ENCODE data around the gene CDK15. TPM values are rescaled to one million over a fixed set of nuclear protein-coding genes. Genes with fewer than 3 reads are reported as not detected.
A peak's percentile ranks its signal among the peaks of the same experiment; 100 is the strongest.

CDK15 gene
- total and polyA plus RNA-seq, 11 donors, result 0.07 to 0.50 (median 0.18) TPM; not detected in 3

DNA sequence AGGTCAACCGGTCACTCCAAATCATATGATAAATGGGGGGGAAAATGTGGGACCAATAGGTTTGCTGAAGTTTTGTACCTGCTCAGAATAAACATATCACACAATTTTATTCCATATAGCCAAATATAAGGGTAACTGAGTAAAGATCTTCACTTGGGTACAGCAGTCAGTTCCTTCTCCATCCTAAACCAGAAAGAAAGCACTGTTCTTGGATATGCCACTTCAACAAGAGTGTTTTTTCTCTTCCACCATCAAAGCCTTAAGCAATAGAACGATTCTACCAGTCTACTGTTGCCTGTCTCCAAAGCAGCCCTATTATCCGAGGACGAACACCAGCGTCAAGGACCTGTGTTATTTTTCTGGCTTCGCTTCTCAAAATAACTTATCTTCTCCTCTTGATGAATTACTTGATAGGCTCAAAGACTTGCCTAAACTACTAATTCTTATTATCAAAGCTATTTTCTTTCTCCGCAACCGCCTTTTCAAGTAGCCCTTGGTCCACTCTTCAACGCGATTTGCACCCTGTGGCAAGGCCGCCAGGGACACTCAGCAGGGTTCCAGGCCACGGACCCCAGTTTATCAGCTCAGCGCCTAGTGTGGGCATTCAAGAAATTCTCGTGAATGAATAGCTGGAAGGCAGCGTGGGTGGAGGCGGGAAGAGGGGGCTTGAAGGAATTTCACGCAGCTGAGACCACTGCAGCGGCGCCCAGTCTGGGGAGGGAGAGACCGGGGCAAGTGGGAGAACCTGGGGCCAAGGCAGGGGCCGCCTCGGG is 26.2 kb upstream of the CDK15 start:
- DNase-seq, result no peak
- WGBS, 4 donors, result 2 to 5% (median 4%) methylated on average over 21 to 22 of the region's 22 CpGs

DNA sequence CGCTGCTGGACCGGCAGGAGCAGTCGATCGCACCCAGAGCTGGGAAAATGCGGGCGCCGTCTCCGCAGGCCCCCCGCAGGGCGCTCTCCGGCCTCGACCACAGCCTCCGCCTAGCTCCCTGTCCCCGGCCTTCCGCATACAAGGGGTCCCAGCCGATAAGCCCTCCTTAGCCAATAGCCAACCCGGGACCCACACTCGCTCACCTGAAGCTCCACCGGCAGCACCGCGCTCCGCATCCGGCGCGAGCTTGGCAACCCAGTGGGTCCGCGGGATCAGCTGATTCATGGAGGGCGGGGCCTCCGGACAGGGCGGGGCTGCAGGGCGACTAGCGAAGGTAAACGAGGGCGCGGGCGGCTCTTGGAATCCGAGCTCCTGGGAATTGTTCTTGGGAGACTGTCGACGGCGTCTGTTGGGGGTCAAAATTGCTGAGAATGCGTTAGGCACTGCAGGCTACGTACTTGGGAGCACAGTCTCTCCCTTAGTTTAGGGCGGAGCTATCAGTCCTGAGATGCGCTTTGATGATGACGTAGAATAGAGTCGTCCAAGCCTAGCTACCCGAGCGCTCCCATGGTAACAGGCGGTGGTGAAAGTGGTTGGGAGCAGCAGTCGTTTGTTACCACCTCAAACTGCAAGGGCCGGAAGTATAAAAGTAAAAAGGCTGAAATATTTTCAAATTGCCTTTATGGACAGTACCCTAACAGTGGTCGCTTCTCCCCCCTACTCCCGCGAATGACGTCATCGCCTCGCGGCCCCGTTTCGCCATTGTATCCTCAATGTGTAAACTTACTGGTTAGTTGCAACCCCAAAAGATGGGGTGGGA is 25.5 kb upstream of the CDK15 start, which contains the start of gene ALS2:
Gene ALS2 (minus strand): TSS at position 260 of the 820 bp plus-strand sequence. CDS start 12,048 bp downstream, outside the sequence.
- H3K36me3 ChIP-seq, result no peaks in the 10 kb centered on the region
- H3K9me3 ChIP-seq, result no peaks in the 10 kb centered on the region
- intact Hi-C loops (cut with DNase I), result loop anchor here in 2 of 10 donors (5.0 to 10.0 kb wide), 2 partner anchors 251 to 254 kb away; partner anchors contain the start of gene FZD7 (in 2 of the 2)
- DNase-seq, result peak; percentile 97 to 98 (median 98)
- peaks cover 5 to 45% (median 35%) of the 10 kb centered on the region in 12 donors for H3K4me1 ChIP-seq
- WGBS, 4 donors, result 0% methylated on average over 32 to 60 of the region's 60 CpGs
- peak within 1 kb of the TSS; percentile 70 to 94 (median 90) for H3K27ac ChIP-seq
- H3K4me3 ChIP-seq, result peak within 1 kb of the TSS; percentile 64 to 96 (median 78)
- ATAC-seq, result peak; percentile 96 to 98 (median 97)
- TF ChIP-seq, protein P1, sequence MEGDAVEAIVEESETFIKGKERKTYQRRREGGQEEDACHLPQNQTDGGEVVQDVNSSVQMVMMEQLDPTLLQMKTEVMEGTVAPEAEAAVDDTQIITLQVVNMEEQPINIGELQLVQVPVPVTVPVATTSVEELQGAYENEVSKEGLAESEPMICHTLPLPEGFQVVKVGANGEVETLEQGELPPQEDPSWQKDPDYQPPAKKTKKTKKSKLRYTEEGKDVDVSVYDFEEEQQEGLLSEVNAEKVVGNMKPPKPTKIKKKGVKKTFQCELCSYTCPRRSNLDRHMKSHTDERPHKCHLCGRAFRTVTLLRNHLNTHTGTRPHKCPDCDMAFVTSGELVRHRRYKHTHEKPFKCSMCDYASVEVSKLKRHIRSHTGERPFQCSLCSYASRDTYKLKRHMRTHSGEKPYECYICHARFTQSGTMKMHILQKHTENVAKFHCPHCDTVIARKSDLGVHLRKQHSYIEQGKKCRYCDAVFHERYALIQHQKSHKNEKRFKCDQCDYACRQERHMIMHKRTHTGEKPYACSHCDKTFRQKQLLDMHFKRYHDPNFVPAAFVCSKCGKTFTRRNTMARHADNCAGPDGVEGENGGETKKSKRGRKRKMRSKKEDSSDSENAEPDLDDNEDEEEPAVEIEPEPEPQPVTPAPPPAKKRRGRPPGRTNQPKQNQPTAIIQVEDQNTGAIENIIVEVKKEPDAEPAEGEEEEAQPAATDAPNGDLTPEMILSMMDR (IDR thresholded peaks at IDR 0.05), result peak in 1 of 12 donors; percentile 5
- peak in 1 of 2 donors; percentile 69 for TF ChIP-seq POLR2A (IDR thresholded peaks at IDR 0.05)
- no peaks in the 10 kb centered on the region for H3K27me3 ChIP-seq

More for the DNA sequence above, 26.2 kb upstream of the CDK15 start:
- intact Hi-C loops (cut with DNase I), result loop anchor here in 2 of 10 donors (5.0 to 10.0 kb wide), 2 partner anchors 252 to 255 kb away; partner anchors contain the start of gene FZD7 (in 2 of the 2)
- TF ChIP-seq, protein P1 (IDR thresholded peaks at IDR 0.05), result peak in 1 of 12 donors; percentile 2
- TF ChIP-seq POLR2A (IDR thresholded peaks at IDR 0.05), result no peak
- Histone ChIP-seq H3K4me3 (peak overlapping the region; percentile 64 to 96 (median 78)), H3K27me3 (no peaks in the 10 kb centered on the region), H3K36me3 (no peaks in the 10 kb centered on the region), H3K4me1 (peaks cover 5 to 53% (median 37%) of the 10 kb centered on the region in 12 donors), H3K27ac (peak overlapping the region; percentile 70 to 94 (median 90)), H3K9me3 (no peaks in the 10 kb centered on the region)
- peak in 3 of 4 donors; percentile 3 to 30 (median 21) for ATAC-seq

- Histone ChIP-seq H3K27ac (peak overlapping the region in 10 of 12 donors; percentile 78 to 94 (median 90)), H3K4me1 (peaks cover 5 to 38% (median 33%) of the 10 kb centered on the region in 12 donors), H3K9me3 (no peaks in the 10 kb centered on the region), H3K27me3 (no peaks in the 10 kb centered on the region), H3K4me3 (peak overlapping the region; percentile 64 to 96 (median 78)), H3K36me3 (no peaks in the 10 kb centered on the region)
- peak in 2 of 5 donors; percentile 12 to 30 for DNase-seq
- ATAC-seq, result peak in 3 of 4 donors; percentile 0 to 3 (median 3)
- WGBS, 4 donors, result 2 to 7% (median 5%) methylated on average over 15 of the region's 15 CpGs
- TF ChIP-seq, protein P1 (IDR thresholded peaks at IDR 0.05), result no peak
- TF ChIP-seq POLR2A (IDR thresholded peaks at IDR 0.05), result no peak
- intact Hi-C loops (cut with DNase I), result loop anchor here in 2 of 10 donors (5.0 to 10.0 kb wide), 2 partner anchors 251 to 253 kb away; partner anchors contain the start of gene FZD7 (in 2 of the 2)
Measured at GRCh38 chr2:201781557-201782051, 24.7 kb upstream of the CDK15 start.
